ENCODE data around the gene RHEBL1.
"Not testable (repeated sequence)": the region's sequence is repeated elsewhere in the genome, so short reads cannot be mapped to it uniquely, and the experiment has no call there.

Gene RHEBL1

GRCh38 chr12:49079793-49080192 lies 10.0 kb upstream of the RHEBL1 start:
- in situ Hi-C loops (cut with HindIII; ENCODE audit: low pct_unique_long_range_greater_than_20kb, low sequenced_read_pairs), result no loop called here
- no peak for DNase-seq (ENCODE audit: low read depth in 1 of 2, low spot score in 1 of 2)
- TF ChIP-seq JUND (IDR thresholded peaks at IDR 0.05; ENCODE audit: low read depth), result no peak

- DNase-seq (ENCODE audit: low read depth in 1 of 2, low spot score in 1 of 2), result no peak
- TF ChIP-seq JUND (IDR thresholded peaks at IDR 0.05; ENCODE audit: low read depth), result no peak
- in situ Hi-C loops (cut with HindIII; ENCODE audit: low pct_unique_long_range_greater_than_20kb, low sequenced_read_pairs), result no loop called here
These were observed 1.2 kb upstream of the RHEBL1 start for GRCh38 chr12:49070971-49071370.

GRCh38 chr12:49068879-49069506 lies 786 bp downstream of the RHEBL1 start:
- in situ Hi-C loops (cut with HindIII; ENCODE audit: low pct_unique_long_range_greater_than_20kb, low sequenced_read_pairs), result no loop called here
- no peak for TF ChIP-seq JUND (IDR thresholded peaks at IDR 0.05; ENCODE audit: low read depth)
- DNase-seq (ENCODE audit: low read depth in 1 of 2, low spot score in 1 of 2), result no peak

GRCh38 chr12:49066120-49066519 lies 3.7 kb downstream of the RHEBL1 start:
- no peak for DNase-seq (ENCODE audit: low read depth in 1 of 2, low spot score in 1 of 2)
- no peak for TF ChIP-seq JUND (IDR thresholded peaks at IDR 0.05; ENCODE audit: low read depth)
- in situ Hi-C loops (cut with HindIII; ENCODE audit: low pct_unique_long_range_greater_than_20kb, low sequenced_read_pairs), result no loop called here

GRCh38 chr12:49064767-49065152 lies 5.0 kb downstream of the RHEBL1 start:
- in situ Hi-C loops (cut with HindIII; ENCODE audit: low pct_unique_long_range_greater_than_20kb, low sequenced_read_pairs), result no loop called here
- DNase-seq (ENCODE audit: low read depth in 1 of 2, low spot score in 1 of 2), result no peak
- TF ChIP-seq JUND (IDR thresholded peaks at IDR 0.05; ENCODE audit: low read depth), result no peak

GRCh38 chr12:49061916-49062315 lies 7.9 kb downstream of the RHEBL1 start:
- DNase-seq (ENCODE audit: low read depth in 1 of 2, low spot score in 1 of 2); in situ Hi-C loops (cut with HindIII; ENCODE audit: low pct_unique_long_range_greater_than_20kb, low sequenced_read_pairs): not testable (repeated sequence)

- TF ChIP-seq JUND (IDR thresholded peaks at IDR 0.05; ENCODE audit: low read depth), result no peak
- in situ Hi-C loops (cut with HindIII; ENCODE audit: low pct_unique_long_range_greater_than_20kb, low sequenced_read_pairs), result no loop called here
- DNase-seq (ENCODE audit: low read depth in 1 of 2, low spot score in 1 of 2), result no peak
These were observed 8.6 kb downstream of the RHEBL1 start for GRCh38 chr12:49061157-49061650.

- no peak; the same call in 1 of the 2 replicates for TF ChIP-seq JUND (IDR thresholded peaks at IDR 0.05; ENCODE audit: low read depth)
- in situ Hi-C loops (cut with HindIII; ENCODE audit: low pct_unique_long_range_greater_than_20kb, low sequenced_read_pairs), result no loop called here
- peak; percentile 95 to 97 for DNase-seq (ENCODE audit: low read depth in 1 of 2, low spot score in 1 of 2)
These were observed 9.3 kb downstream of the RHEBL1 start, which contains the start of gene KMT2D for GRCh38 chr12:49060237-49061156. Gene KMT2D, minus strand, starts transcription at chr12:49060794. Its CDS starts 5,470 bp downstream, at chr12:49055324.

- in situ Hi-C loops (cut with HindIII; ENCODE audit: low pct_unique_long_range_greater_than_20kb, low sequenced_read_pairs), result no loop called here
- peak; percentile 35 to 62 for DNase-seq (ENCODE audit: low read depth in 1 of 2, low spot score in 1 of 2)
- no peak for TF ChIP-seq JUND (IDR thresholded peaks at IDR 0.05; ENCODE audit: low read depth)
These were observed 10.2 kb downstream of the RHEBL1 start for GRCh38 chr12:49059299-49060171.

GRCh38 chr12:49059045-49059298 lies 10.8 kb downstream of the RHEBL1 start:
- TF ChIP-seq JUND (IDR thresholded peaks at IDR 0.05; ENCODE audit: low read depth), result no peak
- in situ Hi-C loops (cut with HindIII; ENCODE audit: low pct_unique_long_range_greater_than_20kb, low sequenced_read_pairs), result no loop called here
- no peak for DNase-seq (ENCODE audit: low read depth in 1 of 2, low spot score in 1 of 2)

GRCh38 chr12:49058366-49059044 lies 11.3 kb downstream of the RHEBL1 start:
- no peak for DNase-seq (ENCODE audit: low read depth in 1 of 2, low spot score in 1 of 2)
- in situ Hi-C loops (cut with HindIII; ENCODE audit: low pct_unique_long_range_greater_than_20kb, low sequenced_read_pairs), result no loop called here
- TF ChIP-seq JUND (IDR thresholded peaks at IDR 0.05; ENCODE audit: low read depth), result no peak

GRCh38 chr12:49057888-49058287 lies 11.9 kb downstream of the RHEBL1 start:
- DNase-seq (ENCODE audit: low read depth in 1 of 2, low spot score in 1 of 2), result peak in 1 of 2 experiments; percentile 64
- in situ Hi-C loops (cut with HindIII; ENCODE audit: low pct_unique_long_range_greater_than_20kb, low sequenced_read_pairs), result no loop called here
- no peak for TF ChIP-seq JUND (IDR thresholded peaks at IDR 0.05; ENCODE audit: low read depth)
